Nephron (organoid): ENCODE measurements around the gene CRYGS.
"Not testable (repeated sequence)": the region's sequence is repeated elsewhere in the genome, so short reads cannot be mapped to it uniquely, and the experiment has no call there.

Experiments used
- H3K27ac Mint-ChIP-seq, 3 experiments: 2 replicates each; pipeline ENCODE4 v1.8.0; 2020; ENCODE audit warnings: mixed read lengths in 3 of 3, mild to moderate bottlenecking in 2 of 3, moderate library complexity in 1 of 3
- H3K27me3 Mint-ChIP-seq: 2 replicates; pipeline ENCODE4 v1.8.0; 2021; ENCODE audit warnings: low read depth, mild to moderate bottlenecking, moderate library complexity, mixed read lengths
- H3K36me3 Mint-ChIP-seq: 2 replicates; pipeline ENCODE4 v1.8.0; 2020; ENCODE audit warnings: low read depth, mixed read lengths
- H3K4me1 Mint-ChIP-seq: 2 replicates; pipeline ENCODE4 v1.8.0; 2020; ENCODE audit warnings: mixed read lengths
- H3K4me3 Mint-ChIP-seq, 3 experiments: 2 replicates each; pipeline ENCODE4 v1.8.0; 2020; ENCODE audit warnings: mild to moderate bottlenecking in 3 of 3, mixed read lengths in 3 of 3, moderate library complexity in 2 of 3
- H3K9me3 Mint-ChIP-seq: 2 replicates; pipeline ENCODE4 v1.8.0; 2020; ENCODE audit warnings: mixed read lengths
- TF ChIP-seq, protein P1 (sequence below), 3 experiments: fragments of 200-600 bp; sonication (generic); IDR thresholded peaks; one replicate each; pipeline ENCODE4 v1.5.0; 2021; ENCODE audit warnings: antibody characterized with exemption in 3 of 3; ENCODE audit not compliant: unreplicated experiment in 3 of 3

Gene CRYGS

DNA sequence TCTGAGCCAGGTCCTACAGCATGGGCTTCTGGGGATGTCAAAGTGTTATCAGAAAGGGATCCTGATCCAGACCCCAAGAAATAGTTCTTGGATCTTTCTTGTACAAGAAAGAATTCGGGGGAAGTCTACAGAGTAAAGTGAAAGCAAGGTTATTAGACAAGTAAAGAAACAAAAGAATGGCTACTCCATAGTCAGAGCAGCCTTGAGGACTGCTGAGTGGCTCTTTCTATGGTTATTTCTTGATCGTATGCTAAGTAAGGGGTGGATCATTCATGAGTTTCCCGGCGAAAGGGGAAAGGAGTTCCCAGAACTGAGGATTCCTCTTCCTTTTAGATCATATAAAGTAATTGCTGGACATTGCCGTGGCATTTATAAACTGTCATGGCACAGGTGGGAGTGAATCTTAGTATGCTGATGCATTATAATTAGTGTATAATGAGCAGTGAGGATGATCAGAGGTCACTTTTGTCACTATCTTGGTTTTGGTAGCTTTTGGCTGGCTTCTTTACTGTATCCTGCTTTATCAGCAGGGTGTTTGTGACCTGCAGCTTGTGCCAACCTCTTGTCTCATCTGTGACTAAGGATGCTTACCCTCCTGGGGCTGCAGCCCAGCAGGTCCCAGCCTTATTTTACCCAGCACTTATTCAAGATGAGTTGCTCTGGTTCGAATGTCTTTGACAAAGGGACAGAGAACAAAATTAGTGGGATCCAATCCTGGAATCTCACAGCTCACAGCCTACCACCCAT lies 41.0 kb downstream of the CRYGS start:
- H3K9me3 Mint-ChIP-seq, result peaks cover 18% of the 10 kb centered on the region
- peaks cover 8% of the 10 kb centered on the region for H3K4me1 Mint-ChIP-seq
- H3K36me3 Mint-ChIP-seq, result no peaks in the 10 kb centered on the region
- H3K27ac Mint-ChIP-seq, result peak overlapping the region in 2 of 3 experiments; percentile 18 to 79
- TF ChIP-seq, protein P1, sequence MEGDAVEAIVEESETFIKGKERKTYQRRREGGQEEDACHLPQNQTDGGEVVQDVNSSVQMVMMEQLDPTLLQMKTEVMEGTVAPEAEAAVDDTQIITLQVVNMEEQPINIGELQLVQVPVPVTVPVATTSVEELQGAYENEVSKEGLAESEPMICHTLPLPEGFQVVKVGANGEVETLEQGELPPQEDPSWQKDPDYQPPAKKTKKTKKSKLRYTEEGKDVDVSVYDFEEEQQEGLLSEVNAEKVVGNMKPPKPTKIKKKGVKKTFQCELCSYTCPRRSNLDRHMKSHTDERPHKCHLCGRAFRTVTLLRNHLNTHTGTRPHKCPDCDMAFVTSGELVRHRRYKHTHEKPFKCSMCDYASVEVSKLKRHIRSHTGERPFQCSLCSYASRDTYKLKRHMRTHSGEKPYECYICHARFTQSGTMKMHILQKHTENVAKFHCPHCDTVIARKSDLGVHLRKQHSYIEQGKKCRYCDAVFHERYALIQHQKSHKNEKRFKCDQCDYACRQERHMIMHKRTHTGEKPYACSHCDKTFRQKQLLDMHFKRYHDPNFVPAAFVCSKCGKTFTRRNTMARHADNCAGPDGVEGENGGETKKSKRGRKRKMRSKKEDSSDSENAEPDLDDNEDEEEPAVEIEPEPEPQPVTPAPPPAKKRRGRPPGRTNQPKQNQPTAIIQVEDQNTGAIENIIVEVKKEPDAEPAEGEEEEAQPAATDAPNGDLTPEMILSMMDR (IDR thresholded peaks at IDR 0.05; ENCODE audit: unreplicated experiment in 3 of 3), result no peak
- H3K27me3 Mint-ChIP-seq, result peaks cover 5% of the 10 kb centered on the region
- peak overlapping the region in 2 of 3 experiments; percentile 1 to 22 for H3K4me3 Mint-ChIP-seq

DNA sequence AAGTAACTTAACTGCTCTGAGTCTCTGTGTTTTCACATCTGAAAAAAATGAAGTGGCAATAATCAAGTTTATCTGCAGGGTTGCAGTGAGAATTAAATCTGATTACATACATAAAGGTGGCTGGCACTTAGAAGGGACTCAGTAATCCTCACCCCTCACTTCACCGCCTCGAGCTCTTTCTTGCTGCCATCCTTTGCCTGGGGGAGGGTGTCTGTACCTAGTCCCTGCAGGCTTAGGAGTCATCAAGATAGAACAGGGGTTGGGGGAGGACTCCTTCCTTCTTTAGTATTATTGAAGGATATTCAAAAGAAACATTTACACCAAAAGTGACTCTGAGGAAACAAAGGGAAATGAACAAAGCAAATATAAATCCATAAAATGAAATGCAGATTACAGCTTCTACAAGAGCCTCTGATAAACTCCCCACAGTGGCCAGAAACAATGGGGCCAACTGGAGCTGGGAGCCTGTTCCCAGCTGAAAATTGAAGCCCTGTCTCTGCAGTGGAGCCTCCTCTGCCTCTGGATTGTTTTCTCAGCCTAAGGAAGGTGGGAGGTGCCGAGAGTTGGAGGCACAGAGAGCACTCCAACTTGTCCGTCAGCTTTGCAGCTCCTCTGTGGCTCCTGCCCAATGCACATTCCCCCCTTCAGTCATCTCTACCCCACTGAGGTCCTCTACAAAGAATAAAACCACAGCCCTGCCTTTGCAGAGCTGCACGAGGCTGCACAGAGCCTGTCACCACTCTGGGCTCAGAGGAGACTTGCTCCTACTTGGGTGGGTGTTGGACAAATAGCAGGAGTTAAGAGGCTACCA lies 41.8 kb downstream of the CRYGS start:
- H3K9me3 Mint-ChIP-seq, result peaks cover 18% of the 10 kb centered on the region
- H3K27me3 Mint-ChIP-seq, result peaks cover 5% of the 10 kb centered on the region
- peak overlapping the region in 2 of 3 experiments; percentile 1 to 22 for H3K4me3 Mint-ChIP-seq
- TF ChIP-seq, protein P1 (IDR thresholded peaks at IDR 0.05; ENCODE audit: unreplicated experiment in 3 of 3), result no peak
- H3K36me3 Mint-ChIP-seq, result no peaks in the 10 kb centered on the region
- H3K4me1 Mint-ChIP-seq, result peaks cover 8% of the 10 kb centered on the region
- H3K27ac Mint-ChIP-seq, result peak overlapping the region in 2 of 3 experiments; percentile 18 to 79

DNA sequence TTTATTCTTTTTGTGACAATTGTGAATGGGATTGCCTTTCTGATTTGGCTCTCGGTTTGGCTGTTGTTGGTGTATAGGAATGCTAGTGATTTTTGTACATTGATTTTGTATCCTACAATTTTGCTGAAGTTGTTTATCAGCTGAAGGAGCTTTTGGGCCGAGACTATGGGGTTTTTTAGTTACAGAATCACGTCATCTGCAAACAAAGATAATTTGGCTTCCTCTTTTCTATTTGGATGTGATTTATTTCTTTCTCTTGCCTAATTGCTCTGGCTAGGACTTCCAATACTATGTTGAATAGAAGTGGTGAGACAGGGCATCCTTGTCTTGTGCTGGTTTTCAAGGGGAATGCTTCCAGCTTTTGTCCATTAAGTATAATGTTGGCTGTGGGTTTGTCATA lies 44.2 kb downstream of the CRYGS start:
- H3K4me3 Mint-ChIP-seq, result not testable (repeated sequence)

DNA sequence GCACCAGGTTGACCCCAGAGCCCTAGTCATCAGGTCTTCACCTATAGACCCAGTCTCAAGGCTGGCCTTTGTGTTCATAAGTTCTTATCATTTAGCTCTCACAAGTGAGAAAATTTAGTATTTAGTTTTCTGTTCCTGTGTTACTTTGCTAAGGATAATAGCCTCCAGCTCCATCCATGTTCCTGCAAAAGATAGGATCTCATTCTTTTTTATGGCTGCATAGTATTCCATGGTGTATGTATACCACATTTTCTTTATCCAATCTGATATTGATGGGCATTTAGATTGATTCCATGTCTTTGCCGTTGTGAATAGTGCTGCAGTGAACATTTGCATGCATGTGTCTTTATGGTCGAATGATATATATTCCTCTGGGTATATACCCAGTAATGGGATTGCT lies 46.2 kb downstream of the CRYGS start:
- H3K27ac Mint-ChIP-seq, H3K27me3 Mint-ChIP-seq, H3K36me3 Mint-ChIP-seq, H3K4me1 Mint-ChIP-seq, H3K4me3 Mint-ChIP-seq: not testable (repeated sequence)
- H3K9me3 Mint-ChIP-seq, result peaks cover 18% of the 10 kb centered on the region

More for the DNA sequence above, 44.2 kb downstream of the CRYGS start:
- H3K27me3 Mint-ChIP-seq, H3K27ac Mint-ChIP-seq, H3K4me1 Mint-ChIP-seq, H3K36me3 Mint-ChIP-seq: not testable (repeated sequence)
- H3K9me3 Mint-ChIP-seq, result peaks cover 18% of the 10 kb centered on the region

DNA sequence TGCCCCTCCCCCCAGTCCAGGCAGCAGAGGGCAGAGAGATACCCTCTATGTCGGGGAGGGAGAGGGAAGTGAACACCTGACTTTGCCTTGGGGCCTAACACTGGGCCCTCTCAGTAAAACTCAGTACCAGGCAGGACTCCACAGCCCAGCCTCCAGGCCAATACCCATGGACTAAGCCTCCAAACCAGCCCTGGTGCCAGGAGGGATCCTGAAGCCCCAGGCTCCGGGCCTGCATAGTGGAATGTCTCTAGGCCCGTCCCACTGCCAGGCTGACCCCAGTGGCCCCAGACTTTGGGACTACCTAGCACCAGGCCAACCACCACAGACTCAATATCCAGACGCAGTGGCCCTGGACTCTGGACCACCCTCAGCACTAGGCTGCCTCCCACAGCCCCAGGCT lies 46.6 kb downstream of the CRYGS start:
- TF ChIP-seq, protein P1 (IDR thresholded peaks at IDR 0.05; ENCODE audit: unreplicated experiment in 3 of 3), result no peak

DNA sequence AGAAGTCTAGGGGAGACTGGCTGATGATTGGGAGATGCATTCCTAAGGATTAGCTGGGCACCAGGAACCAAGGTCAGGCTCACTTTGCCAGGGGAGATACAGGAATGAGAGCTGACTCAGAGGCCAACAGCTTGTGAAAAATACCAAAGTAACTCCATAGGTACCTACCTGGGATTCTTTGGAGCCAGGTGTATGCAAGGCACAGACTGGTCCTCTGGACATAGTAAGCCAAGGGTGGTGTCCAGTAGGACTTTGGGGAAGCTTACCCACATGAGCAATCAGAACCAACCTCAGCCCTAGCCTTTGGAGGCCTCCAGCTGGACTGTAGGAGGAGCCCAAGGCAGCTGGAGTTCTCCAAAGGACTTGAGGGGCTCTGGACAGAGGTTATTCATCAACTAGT lies 47.5 kb downstream of the CRYGS start:
- TF ChIP-seq, protein P1 (IDR thresholded peaks at IDR 0.05; ENCODE audit: unreplicated experiment in 3 of 3), result no peak
- Mint-ChIP-seq H3K4me1 (no peaks in the 10 kb centered on the region), H3K27me3 (no peaks in the 10 kb centered on the region), H3K36me3 (no peaks in the 10 kb centered on the region), H3K4me3 (no peak overlapping the region), H3K9me3 (peaks cover 18% of the 10 kb centered on the region), H3K27ac (peak overlapping the region in 1 of 3 experiments; percentile 86)

More for the DNA sequence above, 46.6 kb downstream of the CRYGS start:
- H3K9me3 Mint-ChIP-seq, result peaks cover 18% of the 10 kb centered on the region
- peaks cover 1% of the 10 kb centered on the region for H3K4me1 Mint-ChIP-seq
- H3K27ac Mint-ChIP-seq, result no peak overlapping the region
- no peaks in the 10 kb centered on the region for H3K27me3 Mint-ChIP-seq
- H3K4me3 Mint-ChIP-seq, result no peak overlapping the region
- H3K36me3 Mint-ChIP-seq, result no peaks in the 10 kb centered on the region
